Hepatocyte (in vitro differentiated cells): ENCODE results near the gene MCAT. TPM values are rescaled to one million over a fixed set of nuclear protein-coding genes. Genes with fewer than 3 reads are reported as not detected.

Source experiments
- DNase-seq: peaks from one replicate; pipeline ENCODE4 v3.0.0-alpha.2; 2016; ENCODE audit warnings: low spot score
- H2AFZ ChIP-seq: fragments of 200-600 bp; sonication (generic); 2 replicates; pipeline ENCODE4 v1.6.0; 2016; ENCODE audit warnings: antibody characterized with exemption, mild to moderate bottlenecking
- H3K27ac ChIP-seq: fragments of 200-600 bp; sonication (generic); 2 replicates; pipeline ENCODE4 v1.5.1; 2016; ENCODE audit warnings: mild to moderate bottlenecking
- H3K27me3 ChIP-seq: fragments of 200-600 bp; sonication (generic); 2 replicates; pipeline ENCODE4 v1.6.1; 2016
- H3K36me3 ChIP-seq: fragments of 200-600 bp; sonication (generic); replicated peaks from 2 replicates; pipeline ENCODE4 v1.5.1; 2016; ENCODE audit warnings: low read depth; ENCODE audit not compliant: insufficient read depth
- H3K4me1 ChIP-seq: fragments of 200-600 bp; sonication (generic); 2 replicates; pipeline ENCODE4 v1.5.1; 2016; ENCODE audit warnings: mild to moderate bottlenecking, moderate library complexity; ENCODE audit not compliant: insufficient read depth
- H3K4me2 ChIP-seq: fragments of 200-600 bp; sonication (generic); 2 replicates; pipeline ENCODE4 v1.6.0; 2016
- H3K4me3 ChIP-seq: fragments of 200-600 bp; sonication (generic); 2 replicates; pipeline ENCODE4 v1.5.1; 2016; ENCODE audit warnings: mild to moderate bottlenecking
- H3K79me2 ChIP-seq: fragments of 200-600 bp; sonication (generic); 2 replicates; pipeline ENCODE4 v1.6.0; 2017; ENCODE audit warnings: mild to moderate bottlenecking
- H3K9me2 ChIP-seq: fragments of 200-600 bp; sonication (generic); replicated peaks from 2 replicates; pipeline ENCODE4 v1.6.0; 2017; ENCODE audit warnings: mild to moderate bottlenecking; ENCODE audit not compliant: insufficient read depth
- H3K9me3 ChIP-seq: fragments of 200-600 bp; sonication (generic); 2 replicates; pipeline ENCODE4 v1.5.1; 2016; ENCODE audit warnings: low read depth, mild to moderate bottlenecking
- H4K20me1 ChIP-seq: fragments of 200-600 bp; sonication (generic); 2 replicates; pipeline ENCODE4 v1.6.0; 2016; ENCODE audit warnings: mild to moderate bottlenecking; ENCODE audit not compliant: insufficient read depth, poor library complexity, severe bottlenecking
- CTCF ChIP-seq: fragments of 200-600 bp; sonication (generic); IDR thresholded peaks from 2 replicates; pipeline ENCODE4 v1.5.1; 2016; ENCODE audit warnings: antibody characterized with exemption, mild to moderate bottlenecking; ENCODE audit not compliant: poor library complexity
- EZH2 ChIP-seq: fragments of 200-600 bp; sonication (generic); IDR thresholded peaks from 2 replicates; pipeline ENCODE4 v1.6.1; 2016; ENCODE audit warnings: antibody characterized with exemption, mild to moderate bottlenecking, borderline replicate concordance
- EZH2phosphoT487 ChIP-seq: fragments of 200-600 bp; sonication (generic); IDR thresholded peaks from one replicate; pipeline ENCODE4 v1.6.1; 2018; ENCODE audit warnings: antibody characterized with exemption, mild to moderate bottlenecking, low read depth, moderate library complexity; ENCODE audit not compliant: unreplicated experiment, severe bottlenecking
- WGBS: methylation state at CpG from one replicate; pipeline ENCODE4 v1.1.6; 2016; ENCODE audit warnings: low lambda C conversion rate; ENCODE audit errors: missing lambda C conversion rate; 5-methylcytosine and 5-hydroxymethylcytosine counted together
- polyA plus RNA-seq: library from polyadenylated mRNA; unstranded; fragments of >200 nt; fragmentation: Nextera tagmentation; extraction: Ambion mirVana; gene quantifications from 2 replicates; pipeline ENCODE4 v1.2.1, GENCODE V29; 2016
- total RNA-seq: library from RNA; depleted of rRNA; stranded (reverse); fragments of >200 nt; gene quantifications from 2 replicates; pipeline ENCODE4 v1.2.3, GENCODE V29; 2014

MCAT gene
- total and polyA plus RNA-seq, 2 experiments from 2014 or later, result 16.9 to 24.9 TPM

GRCh38 chr22:43169310-43170130 is 26.3 kb upstream of the MCAT start:
- H4K20me1 ChIP-seq, result no peaks in the 10 kb centered on the region
- DNase-seq, result no peak
- H3K4me1 ChIP-seq, result no peaks in the 10 kb centered on the region
- no peaks in the 10 kb centered on the region for H3K27me3 ChIP-seq
- H3K27ac ChIP-seq, result no peak overlapping the region
- no peaks in the 10 kb centered on the region for H3K36me3 ChIP-seq
- no peaks in the 10 kb centered on the region for H3K79me2 ChIP-seq
- no peak for TF ChIP-seq EZH2phosphoT487
- no peak for TF ChIP-seq CTCF
- TF ChIP-seq EZH2, result no peak
- H2AFZ ChIP-seq, result no peak overlapping the region
- no peaks in the 10 kb centered on the region for H3K9me3 ChIP-seq
- 94% methylated on average over 22 of the region's 23 CpGs for WGBS
- H3K4me2 ChIP-seq, result no peak overlapping the region
- no peaks in the 10 kb centered on the region for H3K9me2 ChIP-seq
- no peak overlapping the region for H3K4me3 ChIP-seq

- no peaks in the 10 kb centered on the region for H3K79me2 ChIP-seq
- H3K27me3 ChIP-seq, result no peaks in the 10 kb centered on the region
- no peak overlapping the region for H3K27ac ChIP-seq
- no peaks in the 10 kb centered on the region for H3K36me3 ChIP-seq
- no peaks in the 10 kb centered on the region for H3K4me1 ChIP-seq
- TF ChIP-seq EZH2, result no peak
- TF ChIP-seq CTCF, result no peak
- no peak for TF ChIP-seq EZH2phosphoT487
- H4K20me1 ChIP-seq, result no peaks in the 10 kb centered on the region
- no peak overlapping the region for H3K4me3 ChIP-seq
- H3K9me3 ChIP-seq, result no peaks in the 10 kb centered on the region
- DNase-seq, result no peak
- H3K9me2 ChIP-seq, result no peaks in the 10 kb centered on the region
- no peak overlapping the region for H3K4me2 ChIP-seq
- 95% methylated on average over 22 of the region's 25 CpGs for WGBS
- H2AFZ ChIP-seq, result no peak overlapping the region
Observed at GRCh38 chr22:43168471-43169309, 25.5 kb upstream of the MCAT start.

- Histone ChIP-seq H4K20me1 (no peaks in the 10 kb centered on the region), H3K9me2 (no peaks in the 10 kb centered on the region), H3K79me2 (no peaks in the 10 kb centered on the region), H3K4me2 (no peak overlapping the region), H3K4me1 (no peaks in the 10 kb centered on the region), H3K27ac (no peak overlapping the region), H2AFZ (no peak overlapping the region), H3K27me3 (no peaks in the 10 kb centered on the region), H3K36me3 (no peaks in the 10 kb centered on the region), H3K4me3 (no peak overlapping the region), H3K9me3 (no peaks in the 10 kb centered on the region)
- TF ChIP-seq EZH2phosphoT487, result no peak
- no peak for TF ChIP-seq EZH2
- TF ChIP-seq CTCF, result no peak
- WGBS, result 96% methylated on average over 19 of the region's 19 CpGs
- DNase-seq, result no peak
Observed at GRCh38 chr22:43167001-43167589, 23.9 kb upstream of the MCAT start.
